Middle frontal gyrus (tissue), 1 donor: ENCODE measurements around the gene LHB.
A peak's percentile ranks its signal among the peaks of the same experiment; 100 is the strongest.

Experiments
- DNase-seq: peaks from one replicate; pipeline ENCODE4 v3.0.0-alpha.2; 2015; ENCODE audit warnings: low spot score; ENCODE audit errors: extremely low spot score

The LHB gene

DNA sequence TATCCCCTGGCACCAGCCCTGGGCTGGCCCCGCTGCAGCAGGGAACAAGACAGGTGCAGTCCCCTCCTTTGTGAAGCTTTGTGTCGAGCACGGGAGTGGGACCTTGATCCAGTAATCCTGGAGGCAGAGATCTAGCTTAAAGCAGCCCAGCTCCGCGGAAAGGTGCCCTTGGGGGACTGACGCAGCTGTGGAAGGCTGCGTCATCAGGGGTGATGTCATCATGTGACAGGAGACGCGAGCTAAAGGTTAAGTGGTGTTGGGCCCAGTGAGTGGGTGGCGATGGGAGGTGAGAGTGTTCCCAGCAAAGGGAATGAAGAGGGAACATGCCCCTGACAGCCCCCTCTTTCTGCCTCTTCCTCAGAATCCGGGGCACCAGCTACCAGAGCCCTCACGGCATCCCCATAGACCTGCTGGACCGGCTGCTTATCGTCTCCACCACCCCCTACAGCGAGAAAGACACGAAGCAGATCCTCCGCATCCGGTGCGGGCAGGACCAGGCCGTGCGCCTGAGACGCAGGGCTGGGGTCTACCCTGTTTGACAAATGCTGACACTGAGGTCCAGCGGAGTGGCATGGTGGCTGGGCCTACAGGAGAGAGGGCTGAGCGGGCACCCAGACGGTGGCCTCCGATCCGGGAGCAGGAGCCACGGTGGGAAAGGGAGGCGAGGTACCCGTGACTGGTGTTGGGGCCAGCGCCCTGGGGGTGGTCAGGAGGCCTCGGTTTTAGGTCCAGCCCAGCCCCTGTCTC, 2.6 kb downstream of the LHB start:
- DNase-seq: no peak

DNA sequence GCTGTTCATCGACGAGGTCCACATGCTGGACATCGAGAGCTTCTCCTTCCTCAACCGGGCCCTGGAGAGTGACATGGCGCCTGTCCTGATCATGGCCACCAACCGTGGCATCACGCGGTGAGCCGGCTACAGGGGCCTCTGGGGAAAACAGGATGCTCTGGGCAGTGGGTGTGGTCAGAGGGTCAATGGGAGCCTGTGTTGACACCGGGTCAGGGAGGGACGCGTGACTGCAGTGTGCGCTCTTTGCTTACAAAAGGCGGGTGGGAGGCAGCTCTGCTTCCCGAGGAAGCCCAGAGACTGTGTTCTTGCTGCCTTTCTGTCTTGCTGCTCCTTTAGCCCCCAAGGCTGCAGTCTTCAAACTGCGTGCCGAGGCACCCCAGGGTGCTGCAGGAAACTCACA, 5.7 kb downstream of the LHB start:
- DNase-seq: no peak

DNA sequence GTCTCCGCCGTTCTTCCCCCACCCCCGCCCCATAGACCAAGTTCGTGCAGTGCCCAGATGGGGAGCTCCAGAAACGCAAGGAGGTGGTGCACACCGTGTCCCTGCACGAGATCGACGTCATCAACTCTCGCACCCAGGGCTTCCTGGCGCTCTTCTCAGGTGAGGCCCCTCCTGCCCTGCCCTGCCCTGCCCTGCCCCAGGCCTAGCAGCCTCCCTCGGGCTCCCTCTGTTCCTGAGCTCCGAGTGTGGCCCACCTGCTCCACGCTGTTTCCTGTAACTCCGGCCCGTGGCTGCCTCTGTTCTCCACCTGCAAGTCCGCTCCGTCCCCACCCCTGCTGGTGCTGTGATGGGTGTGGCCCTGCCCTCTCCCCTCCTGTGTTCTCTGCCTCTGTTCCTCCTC, 6.4 kb downstream of the LHB start:
- DNase-seq: no peak

DNA sequence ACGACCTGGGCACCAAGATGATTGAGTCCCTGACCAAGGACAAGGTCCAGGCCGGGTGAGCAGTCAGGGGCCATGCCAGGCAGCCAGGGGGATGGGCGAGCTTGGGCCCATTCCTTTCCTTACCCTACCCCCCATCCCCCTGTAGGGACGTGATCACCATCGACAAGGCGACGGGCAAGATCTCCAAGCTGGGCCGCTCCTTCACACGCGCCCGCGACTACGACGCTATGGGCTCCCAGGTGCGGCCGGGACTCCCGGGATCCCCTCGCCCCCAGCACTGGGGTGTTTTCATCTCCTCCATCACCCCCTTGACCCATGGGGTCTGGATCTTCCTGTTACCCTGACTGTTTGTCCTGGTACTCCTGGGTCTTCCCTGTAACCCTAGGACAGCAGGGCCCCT, 7.1 kb downstream of the LHB start:
- no peak for DNase-seq

DNA sequence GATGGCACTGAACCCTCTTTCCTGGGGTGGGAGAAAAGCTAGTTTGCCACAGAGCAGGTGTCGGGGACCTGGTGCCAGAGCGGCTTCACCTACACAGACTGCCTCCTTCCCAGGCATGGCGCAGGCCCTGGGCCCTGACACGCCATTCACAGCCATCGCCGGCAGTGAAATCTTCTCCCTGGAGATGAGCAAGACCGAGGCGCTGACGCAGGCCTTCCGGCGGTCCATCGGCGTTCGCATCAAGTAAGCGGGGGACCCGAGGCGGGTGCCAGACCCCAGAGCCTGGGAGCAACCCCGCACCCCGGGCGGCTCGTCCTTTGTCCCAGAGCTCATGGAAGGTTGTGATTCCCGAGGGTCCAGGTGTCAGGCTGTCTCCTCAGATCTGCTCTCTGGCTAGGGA, 10.0 kb downstream of the LHB start:
- DNase-seq: no peak

DNA sequence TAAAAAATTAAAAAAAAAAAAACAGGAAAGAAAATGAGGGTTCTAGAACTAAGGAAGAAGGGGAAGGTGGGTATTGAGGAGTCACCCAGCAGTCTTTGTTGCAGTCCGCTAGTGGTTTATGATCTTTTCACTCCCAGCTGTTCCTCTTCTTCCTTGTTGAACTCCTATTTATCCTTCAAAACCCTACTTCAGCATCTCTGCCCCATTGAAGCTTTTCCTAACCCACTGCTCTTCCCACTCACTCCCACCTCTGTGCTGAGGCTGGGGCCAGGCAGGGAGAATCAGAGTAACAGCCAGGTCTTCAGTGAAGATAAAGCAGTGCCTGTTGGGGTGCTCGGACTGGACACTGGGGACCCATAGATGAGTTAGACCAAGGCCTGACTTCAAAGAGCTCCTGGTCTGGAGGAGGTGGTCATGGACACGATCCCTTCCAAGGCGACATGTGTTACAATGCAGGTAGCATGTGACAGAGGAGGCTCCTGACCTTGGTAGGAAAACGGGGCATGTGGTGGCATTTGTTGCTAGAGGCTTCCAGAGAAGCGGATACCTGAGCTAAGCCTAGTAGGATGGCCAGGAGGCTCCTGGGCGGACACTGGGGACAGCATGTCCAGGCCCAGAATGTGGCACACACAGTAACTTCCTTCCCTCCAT, 11.8 kb downstream of the LHB start:
- no peak for DNase-seq

DNA sequence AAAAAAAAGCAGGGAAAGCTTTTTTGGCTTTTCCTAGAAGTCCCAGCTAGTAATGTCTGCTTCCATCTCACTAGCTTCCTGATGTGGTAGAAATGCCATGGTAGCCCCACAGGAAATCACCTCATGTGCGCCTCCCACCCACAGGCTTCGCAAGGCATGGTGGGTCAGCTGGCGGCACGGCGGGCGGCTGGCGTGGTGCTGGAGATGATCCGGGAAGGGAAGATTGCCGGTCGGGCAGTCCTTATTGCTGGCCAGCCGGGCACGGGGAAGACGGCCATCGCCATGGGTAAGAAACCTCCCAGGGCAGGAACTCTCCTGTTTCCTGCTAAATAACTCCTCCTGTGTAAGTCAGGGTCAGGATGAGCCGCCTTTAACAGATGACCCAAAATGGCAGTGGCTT, 12.8 kb downstream of the LHB start:
- DNase-seq: no peak

DNA sequence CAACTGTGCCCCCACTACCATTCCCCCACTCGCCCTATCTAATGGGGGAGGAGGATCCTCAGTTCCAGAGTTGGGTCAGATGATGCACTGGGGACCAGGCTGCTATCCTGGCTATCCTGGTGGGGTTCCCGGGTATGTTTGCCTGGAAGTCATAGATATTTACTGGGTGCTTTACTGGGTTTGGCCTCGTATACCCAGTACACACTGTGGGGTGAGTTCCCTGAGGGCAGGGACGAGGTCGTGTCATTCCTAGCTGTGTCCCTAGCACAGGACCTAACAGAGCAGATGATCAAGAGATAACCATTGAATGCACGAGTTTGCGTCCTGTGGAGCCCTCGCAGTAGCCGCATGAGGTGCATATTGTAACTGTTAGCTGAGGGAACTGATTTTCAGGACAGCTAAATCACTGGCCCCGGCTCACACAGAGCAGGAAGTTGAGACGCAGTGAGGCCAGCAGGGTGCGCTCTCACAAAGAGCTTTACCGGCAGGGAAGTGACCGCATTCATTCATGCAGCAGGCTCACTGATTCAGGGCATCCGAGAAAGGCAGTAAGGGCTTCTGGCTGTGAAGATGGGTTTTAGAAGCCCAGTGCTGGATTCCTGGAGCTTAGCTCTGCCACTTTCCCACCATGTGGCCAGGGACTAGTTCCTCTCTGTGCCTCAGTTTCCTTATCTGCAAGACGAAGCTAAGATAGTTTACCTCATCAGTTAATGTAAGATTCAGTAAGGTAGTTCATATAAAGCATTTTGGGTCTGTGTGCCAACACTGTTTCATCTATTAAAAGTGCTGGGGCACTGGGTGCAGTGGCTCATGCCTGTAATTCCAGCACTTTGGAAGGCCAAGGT, 17.2 kb downstream of the LHB start:
- no peak for DNase-seq

DNA sequence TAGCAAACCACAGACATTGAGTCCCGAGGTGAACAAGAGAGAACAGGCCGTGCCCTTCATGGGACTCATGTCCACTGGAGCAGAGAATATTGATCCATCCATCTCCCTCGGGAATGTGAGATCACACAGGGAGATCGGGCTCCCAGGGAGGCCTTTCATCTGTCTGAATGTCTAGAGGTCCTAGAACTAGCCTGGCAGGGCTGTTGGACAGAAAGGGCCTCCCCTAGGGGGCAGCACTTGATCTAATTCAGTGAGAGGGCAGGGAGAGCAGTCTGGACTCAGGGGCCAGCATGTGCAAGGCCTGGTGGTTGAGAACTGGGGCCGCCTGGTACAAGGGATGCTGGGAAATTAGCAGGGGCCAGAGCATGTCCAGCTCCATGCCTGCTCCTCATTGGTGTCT, 18.9 kb downstream of the LHB start:
- DNase-seq: no peak

DNA sequence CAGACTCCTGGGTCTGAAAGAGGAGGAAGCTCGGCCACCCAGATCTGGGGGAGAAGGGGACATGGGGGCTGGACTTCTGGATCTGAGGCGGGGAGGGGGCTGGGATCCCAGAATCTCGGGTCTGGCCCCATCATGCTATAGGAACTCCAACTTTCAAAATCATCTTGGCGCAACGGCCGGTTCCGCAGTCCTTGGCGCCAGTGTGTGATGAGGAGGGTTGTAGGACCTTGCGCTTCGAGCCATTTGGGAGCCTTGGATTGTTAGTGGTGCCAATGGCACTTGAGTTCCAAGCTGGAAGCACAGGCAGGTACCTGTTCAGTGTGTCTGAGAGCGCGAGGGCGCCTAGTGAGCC, 22.9 kb downstream of the LHB start:
- DNase-seq: no peak

DNA sequence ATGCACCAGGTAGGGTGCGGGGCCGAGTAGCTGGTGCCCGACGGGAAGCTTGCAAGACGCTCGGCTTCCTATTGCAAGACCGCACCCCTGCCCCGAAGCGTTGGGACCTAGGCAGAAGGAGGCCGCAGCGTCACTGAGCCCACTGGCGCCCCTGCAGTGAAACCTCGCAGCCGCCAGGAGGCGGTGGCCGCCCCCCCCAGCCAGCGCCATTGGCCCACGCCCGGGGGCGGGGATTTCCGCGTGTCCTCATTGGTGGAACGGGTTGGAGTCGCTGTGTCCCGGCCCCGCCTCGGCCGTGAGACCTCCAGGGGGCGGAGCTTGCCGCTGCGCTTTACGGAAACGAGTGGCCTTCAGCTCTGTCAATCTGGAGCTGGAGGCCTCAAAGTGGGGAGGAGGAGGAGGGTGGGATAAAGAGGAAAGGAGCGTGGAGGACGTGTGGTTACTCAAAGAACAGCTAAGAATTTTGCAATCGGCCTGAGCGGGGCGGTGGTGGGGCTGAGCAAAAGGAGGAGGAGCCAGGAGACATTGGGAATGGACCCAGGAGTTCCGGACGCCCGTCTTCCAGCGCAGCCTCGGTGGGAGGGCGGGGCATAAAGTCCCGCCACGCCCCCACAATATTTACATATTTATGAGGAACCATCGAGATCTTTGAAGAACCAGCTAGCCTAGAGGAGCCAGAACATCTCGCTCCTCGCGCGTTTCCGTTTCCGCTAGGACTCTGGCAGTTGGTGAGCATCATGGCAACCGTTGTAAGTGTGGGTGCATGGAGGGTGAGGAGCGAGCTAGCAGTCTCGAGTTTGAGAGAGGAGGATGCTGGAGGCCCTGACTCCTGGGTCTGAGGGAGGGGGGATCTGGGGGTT, 23.5 kb downstream of the LHB start, which contains the start of the genes GYS1 and RUVBL2:
TSS of gene GYS1 (minus strand) at position 135 of the 860 bp plus-strand sequence. CDS start 197 bp downstream, outside the sequence.
TSS of gene RUVBL2 (plus strand) at position 713 of the 860 bp plus-strand sequence. CDS start at position 738, 25 bp downstream.
- DNase-seq: peak; percentile 99

DNA sequence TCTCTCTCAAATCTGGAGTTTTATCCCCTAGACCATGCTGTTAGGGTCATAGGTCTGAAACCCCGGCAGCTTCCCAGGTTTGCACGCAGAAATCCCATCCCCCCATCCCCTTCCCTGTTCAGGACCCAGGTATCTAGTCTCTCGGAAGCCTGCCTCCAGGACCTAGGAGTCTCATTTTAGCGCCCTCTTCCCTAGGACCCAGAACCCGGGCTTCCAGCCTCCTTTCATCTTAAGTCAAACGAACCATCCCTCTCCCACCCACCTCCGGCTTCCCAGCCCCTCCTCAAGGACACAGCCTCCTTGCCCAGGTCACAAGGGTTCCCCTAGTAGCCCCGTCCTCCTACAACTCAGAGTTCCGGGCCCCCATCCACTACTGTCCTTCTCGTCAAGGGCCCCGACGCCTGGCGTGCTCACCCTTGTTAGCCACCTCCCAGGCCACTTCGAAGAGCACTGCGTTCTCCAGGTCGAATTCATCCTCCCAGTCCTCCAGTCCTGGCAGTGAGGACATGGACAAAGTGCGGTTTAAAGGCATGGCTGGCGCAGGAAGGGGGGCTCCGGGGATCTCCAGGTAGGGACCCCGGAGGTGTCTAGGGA, 24.2 kb downstream of the LHB start:
- no peak for DNase-seq

DNA sequence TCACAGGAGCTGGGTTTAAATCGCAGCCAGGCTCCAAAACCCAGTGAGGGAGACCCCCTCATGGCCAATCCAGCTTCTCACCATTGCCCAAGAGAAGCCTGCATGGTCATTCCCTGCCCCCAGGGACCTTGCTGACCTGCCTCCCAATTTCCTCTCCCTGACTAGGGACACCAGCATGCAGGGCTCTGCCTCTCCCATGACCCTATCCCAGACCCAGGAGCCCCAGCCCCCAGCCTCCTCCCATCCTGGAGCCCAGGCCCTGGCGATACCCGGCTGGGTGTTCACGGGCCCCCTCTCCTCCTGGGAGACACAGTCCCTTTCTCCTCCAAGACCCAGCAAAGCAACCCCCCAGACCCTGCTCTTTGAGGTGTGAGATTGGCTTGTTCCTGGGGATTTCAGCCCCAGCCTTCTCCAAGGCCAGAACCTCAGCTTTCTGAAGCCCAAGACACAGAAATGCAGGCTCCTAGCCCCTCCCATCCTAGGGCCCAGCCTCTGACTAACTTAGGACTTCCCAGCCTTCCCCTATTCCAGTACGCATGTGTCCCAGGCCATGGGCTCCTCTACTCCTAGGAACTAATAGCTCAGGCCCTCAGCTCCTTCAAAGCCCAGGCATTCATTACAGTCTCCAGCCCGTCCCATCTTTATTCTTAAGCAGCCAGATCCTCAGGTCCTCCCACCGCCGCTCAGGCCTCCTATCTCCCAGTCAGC, 24.9 kb downstream of the LHB start:
- no peak for DNase-seq

DNA sequence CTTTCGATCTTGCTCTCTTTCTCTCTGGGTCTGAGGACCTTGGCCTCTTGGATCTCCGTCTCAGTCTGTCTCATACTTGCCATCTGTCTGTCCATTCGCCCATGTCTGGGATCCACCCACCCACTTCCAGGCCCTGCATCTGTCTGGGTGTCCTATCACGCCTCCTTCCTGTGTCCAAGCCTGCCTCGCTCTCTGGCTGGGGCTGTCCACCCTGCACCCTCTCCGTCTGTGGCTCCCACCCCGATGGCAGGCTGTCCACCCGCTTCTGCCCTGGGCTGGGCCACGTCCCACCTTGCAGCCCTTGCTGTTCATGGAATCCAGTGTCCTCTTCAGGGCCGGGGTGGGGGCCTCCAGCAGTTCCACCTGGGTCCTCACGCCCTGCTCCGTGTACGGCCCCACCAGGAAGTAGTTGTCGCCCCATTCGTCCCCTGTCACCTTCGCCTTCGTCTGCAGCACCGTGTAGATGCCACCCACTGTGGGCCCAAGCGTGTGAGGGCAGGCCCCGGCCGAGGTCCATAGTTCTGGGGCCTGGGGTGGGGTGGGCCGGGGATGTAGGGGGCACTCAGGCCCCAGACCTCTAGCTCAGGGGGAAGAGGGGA, 25.8 kb downstream of the LHB start:
- DNase-seq: no peak

DNA sequence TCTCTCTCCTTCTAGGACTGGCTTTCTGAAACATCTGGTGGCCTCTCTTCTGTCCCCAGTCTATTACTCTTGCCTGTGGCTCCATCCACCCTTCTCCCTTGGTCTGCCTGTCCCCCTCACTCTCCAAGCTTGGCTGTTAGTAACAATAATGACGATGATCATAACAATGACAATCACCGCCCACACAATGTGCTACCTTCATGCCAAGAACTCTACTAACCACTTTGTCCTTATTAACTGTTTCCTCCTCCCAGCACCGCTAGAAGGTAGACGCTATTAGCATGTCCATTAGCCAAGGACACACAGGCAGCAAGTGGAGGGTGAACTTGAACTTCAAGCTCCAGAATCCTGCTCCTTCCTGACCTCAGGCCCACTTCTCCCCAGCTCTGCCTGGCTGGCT, 26.5 kb downstream of the LHB start:
- no peak for DNase-seq

DNA sequence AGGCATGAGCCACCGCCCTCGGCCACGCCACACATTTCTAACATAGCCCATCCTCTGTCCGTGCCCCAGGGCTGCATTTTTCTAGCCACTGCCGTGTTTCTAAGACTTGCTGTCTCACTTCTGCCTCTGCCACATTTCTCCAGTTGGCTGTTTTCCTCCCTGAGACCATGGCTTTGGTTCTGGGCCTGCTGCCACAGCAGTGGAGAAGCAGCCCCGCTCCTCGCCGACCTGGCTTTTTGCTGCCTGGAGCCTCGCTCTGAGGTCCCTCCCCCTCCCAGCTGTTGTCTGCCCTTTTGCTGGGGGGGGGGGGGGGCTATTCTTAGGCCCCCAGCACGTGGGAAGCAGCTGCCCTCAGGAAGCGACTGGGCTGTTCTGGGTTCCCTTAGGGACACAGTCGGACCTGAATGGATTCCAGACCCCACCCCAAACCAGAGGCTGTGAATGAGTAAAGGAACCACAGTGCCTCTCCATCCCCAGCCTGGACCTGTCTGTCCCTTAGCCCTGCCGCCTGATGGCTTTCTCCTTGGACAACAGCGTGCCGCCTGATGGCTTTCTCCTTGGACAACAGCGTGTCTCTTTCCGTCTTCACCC, 27.1 kb downstream of the LHB start:
- DNase-seq: no peak

DNA sequence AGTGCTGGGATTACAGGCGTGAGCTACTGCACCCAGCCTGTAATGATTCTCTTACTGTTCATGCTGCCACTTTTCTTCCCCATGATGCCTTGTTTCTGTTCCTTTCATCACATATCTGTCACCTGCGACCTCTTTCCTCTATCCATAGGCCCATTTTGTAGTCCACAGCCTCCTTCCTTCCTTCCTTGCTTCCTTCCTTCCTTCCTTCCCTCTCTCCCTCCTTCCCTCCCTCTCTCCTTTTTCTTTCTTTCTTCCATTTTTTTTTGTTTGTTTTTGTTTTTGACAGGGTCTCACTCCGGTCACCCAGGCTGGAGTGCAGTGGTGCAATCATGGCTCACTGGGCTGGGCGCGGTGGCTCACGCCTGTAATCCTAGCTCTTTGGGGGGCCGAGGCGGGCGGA, 28.0 kb downstream of the LHB start:
- DNase-seq: no peak

DNA sequence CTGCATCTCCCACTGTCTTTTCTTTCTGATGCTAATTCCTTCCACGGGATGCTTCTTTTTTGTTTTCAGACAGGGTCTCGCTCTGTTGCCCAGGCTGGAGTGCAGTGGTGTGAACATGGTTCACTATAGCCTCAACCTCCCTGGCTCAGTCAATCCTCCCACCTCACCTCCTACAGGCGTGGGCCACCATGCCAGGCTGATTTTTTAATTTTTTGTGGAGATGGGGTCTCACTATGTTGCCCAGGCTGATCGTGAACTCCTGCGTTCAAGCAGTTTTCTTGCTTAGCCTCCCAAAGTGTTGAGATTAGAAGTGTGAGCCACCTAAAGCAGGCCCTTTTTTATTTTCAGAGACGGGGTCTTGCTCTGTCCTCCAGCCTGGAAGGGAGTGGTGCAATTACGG, 28.6 kb downstream of the LHB start:
- DNase-seq: no peak

DNA sequence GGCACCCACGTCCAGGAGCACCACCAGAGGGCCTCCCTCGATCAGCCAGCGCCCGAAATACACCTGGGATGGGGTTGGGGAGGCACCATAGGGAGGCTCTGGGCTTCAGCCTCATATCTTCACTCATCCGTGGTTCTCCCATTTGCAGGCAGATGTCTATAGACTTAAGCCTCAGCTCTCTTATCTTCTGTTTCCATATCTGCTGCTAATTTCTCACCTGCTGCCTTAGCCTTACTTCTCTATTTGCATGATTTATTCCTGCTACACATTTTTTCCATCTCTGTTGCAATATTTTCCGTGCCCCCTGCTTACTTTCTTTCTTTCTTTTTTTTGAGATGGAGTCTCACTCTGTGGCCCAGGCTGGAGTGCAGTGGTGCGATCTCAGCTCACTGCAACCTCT, 29.6 kb downstream of the LHB start:
- DNase-seq: no peak
